Activated gamma-delta T cell treated with anti-CD3 and anti-CD28 coated beads, Interleukin-2, amount 50 U/mL, for 16 hours (primary cell): ENCODE measurements around the gene ROR1.
"Not testable (repeated sequence)": the region's sequence is repeated elsewhere in the genome, so short reads cannot be mapped to it uniquely, and the experiment has no call there.

ENCODE experiments used
- DNase-seq: peaks from one replicate; pipeline ENCODE4 v3.0.0-alpha.2; 2020; ENCODE audit warnings: low read depth

ROR1 gene

GRCh38 chr1:63793741-63794240 is 20.0 kb downstream of the ROR1 start:
- DNase-seq: no peak

- DNase-seq: no peak
Observed at GRCh38 chr1:63794354-63794753, 20.5 kb downstream of the ROR1 start.

- DNase-seq: no peak
Observed at GRCh38 chr1:63794939-63795378, 21.1 kb downstream of the ROR1 start.

- no peak for DNase-seq
Observed at GRCh38 chr1:63795455-63795854, 21.6 kb downstream of the ROR1 start.

- DNase-seq: no peak
Observed at GRCh38 chr1:63797056-63797726, 23.4 kb downstream of the ROR1 start.

- no peak for DNase-seq
Observed at GRCh38 chr1:63798284-63798683, 24.5 kb downstream of the ROR1 start.

- DNase-seq: no peak
Observed at GRCh38 chr1:63799307-63799706, 25.5 kb downstream of the ROR1 start.

GRCh38 chr1:63799820-63800219 is 26.0 kb downstream of the ROR1 start:
- DNase-seq: no peak

- no peak for DNase-seq
Observed at GRCh38 chr1:63802109-63802508, 28.3 kb downstream of the ROR1 start.

GRCh38 chr1:63804829-63805484 is 31.1 kb downstream of the ROR1 start:
- DNase-seq: no peak

GRCh38 chr1:63807046-63807445 is 33.2 kb downstream of the ROR1 start:
- no peak for DNase-seq

GRCh38 chr1:63810936-63811469 is 37.2 kb downstream of the ROR1 start:
- no peak for DNase-seq

GRCh38 chr1:63812071-63812700 is 38.4 kb downstream of the ROR1 start:
- DNase-seq: no peak

GRCh38 chr1:63813829-63814277 is 40.0 kb downstream of the ROR1 start:
- DNase-seq: no peak

GRCh38 chr1:63816217-63816815 is 42.5 kb downstream of the ROR1 start:
- DNase-seq: not testable (repeated sequence)

GRCh38 chr1:63817152-63817667 is 43.4 kb downstream of the ROR1 start:
- no peak for DNase-seq

- no peak for DNase-seq
Observed at GRCh38 chr1:63817700-63818099, 43.9 kb downstream of the ROR1 start.

GRCh38 chr1:63818567-63819325 is 44.9 kb downstream of the ROR1 start:
- no peak for DNase-seq

- DNase-seq: no peak
Observed at GRCh38 chr1:63819795-63820194, 46.0 kb downstream of the ROR1 start.

GRCh38 chr1:63821091-63822005 is 47.5 kb downstream of the ROR1 start:
- no peak for DNase-seq
